Testis (tissue), 2 donors: ENCODE data around the gene C1orf35.

ENCODE experiments used
- POLR2A ChIP-seq: fragments of 450-650 bp; IDR thresholded peaks from one replicate; pipeline ENCODE4 v1.6.1; 2017; ENCODE audit warnings: antibody characterized with exemption, mild to moderate bottlenecking, moderate library complexity
- TF ChIP-seq, protein P1 (sequence below), 3 experiments: fragments of 450-650 bp in 2 of 3; fragments of 200-600 bp in 1 of 3; sonication (generic) in 1 of 3; IDR thresholded peaks; one replicate each; pipeline ENCODE4 v1.5.1; 2016 to 2019; ENCODE audit warnings: antibody characterized with exemption in 3 of 3, mild to moderate bottlenecking in 2 of 3, moderate library complexity in 1 of 3

DNA sequence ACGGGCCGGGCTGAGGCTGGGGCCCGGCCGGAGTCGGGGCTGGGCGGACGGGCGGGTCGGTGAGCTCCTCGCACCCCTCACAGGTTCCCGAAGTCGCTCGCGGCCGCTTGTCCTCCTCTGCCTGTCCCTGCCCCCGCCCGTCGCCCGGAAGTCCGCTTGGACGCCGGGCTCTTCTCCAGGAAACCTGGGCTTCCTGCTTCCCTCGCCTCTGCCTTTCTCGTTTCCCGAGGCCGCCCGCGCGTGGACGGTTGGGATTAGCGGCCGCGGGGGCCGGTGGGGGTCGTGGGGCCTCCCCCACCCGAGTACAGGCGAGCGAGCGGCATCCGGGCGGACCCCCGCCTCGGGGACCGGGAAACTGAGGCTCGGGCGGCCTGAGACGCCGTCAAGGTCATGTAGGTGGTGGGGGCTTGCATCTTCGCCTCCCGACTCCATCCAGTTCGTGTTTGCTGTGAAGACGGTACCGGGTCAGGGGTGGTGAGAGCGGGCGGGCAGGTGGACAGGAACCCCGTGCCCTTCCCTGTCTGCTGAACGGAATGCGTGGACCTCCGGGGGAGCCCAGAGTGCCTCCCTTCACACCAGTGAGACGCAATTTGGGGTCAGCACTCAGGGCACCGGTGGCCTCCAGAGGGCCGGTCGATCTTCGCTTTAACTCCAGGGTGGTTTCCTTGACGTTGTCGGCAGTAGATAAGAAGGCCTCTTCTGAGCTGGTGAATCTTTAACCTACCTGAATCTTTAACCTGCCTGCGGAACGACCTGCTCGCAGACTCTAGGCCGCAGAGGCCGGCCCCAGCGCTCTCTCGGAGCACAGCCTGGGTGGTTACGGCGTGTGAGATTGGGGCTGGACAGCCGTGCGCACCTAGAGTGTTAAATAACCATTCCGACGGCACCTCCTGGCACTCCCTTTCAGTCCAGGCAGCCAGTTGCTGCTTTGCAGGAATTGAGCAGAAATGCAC is 19.9 kb downstream of the C1orf35 start:
- TF ChIP-seq, protein P1, sequence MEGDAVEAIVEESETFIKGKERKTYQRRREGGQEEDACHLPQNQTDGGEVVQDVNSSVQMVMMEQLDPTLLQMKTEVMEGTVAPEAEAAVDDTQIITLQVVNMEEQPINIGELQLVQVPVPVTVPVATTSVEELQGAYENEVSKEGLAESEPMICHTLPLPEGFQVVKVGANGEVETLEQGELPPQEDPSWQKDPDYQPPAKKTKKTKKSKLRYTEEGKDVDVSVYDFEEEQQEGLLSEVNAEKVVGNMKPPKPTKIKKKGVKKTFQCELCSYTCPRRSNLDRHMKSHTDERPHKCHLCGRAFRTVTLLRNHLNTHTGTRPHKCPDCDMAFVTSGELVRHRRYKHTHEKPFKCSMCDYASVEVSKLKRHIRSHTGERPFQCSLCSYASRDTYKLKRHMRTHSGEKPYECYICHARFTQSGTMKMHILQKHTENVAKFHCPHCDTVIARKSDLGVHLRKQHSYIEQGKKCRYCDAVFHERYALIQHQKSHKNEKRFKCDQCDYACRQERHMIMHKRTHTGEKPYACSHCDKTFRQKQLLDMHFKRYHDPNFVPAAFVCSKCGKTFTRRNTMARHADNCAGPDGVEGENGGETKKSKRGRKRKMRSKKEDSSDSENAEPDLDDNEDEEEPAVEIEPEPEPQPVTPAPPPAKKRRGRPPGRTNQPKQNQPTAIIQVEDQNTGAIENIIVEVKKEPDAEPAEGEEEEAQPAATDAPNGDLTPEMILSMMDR (IDR thresholded peaks at IDR 0.05), result no peak
- no peak for TF ChIP-seq POLR2A
